Measurements from ENCODE around the gene DNM2.

Gene DNM2

DNA sequence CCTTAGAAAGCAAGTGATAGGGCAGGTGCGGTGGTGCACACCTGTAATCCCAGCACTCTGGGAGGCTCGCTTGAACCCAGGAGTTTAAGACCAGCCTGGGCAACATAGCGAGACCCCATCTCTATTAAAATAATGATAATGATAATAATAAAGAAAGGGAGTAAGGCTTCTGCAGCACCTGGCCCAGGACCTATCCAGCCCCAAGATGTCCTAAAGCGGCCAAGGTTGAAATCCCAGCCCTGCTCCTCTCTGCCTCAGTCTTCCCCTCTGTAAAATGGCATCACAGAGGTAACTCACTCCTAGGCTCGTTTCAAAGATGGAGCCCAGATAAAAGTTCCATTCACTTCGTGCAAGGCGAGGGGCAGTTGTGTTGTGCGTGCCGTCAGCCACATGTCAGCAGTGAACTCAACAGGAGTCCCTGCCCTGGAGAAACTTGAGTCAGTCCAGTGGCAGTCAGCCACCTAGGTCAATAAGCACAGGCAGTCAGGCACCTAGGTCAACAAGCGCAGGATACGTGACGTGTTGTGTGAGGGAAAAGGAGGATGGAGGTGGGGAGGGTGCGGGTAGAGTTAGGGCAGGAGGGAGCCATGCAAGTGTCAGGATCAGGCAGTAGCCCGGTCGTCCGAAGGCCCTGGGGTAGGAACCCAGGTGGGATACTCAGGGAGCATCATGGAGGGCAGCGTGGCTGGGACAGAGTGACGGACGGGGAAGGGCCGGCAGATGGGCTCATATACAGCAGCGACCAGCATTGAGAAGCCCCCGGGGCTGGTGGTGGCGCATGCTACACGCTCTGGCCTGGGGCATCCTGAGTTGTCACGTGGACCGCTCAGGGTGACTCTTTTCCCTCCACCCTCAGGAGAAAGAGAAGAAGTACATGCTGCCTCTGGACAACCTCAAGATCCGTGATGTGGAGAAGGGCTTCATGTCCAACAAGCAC, 101.5 kb downstream of the DNM2 start:
- ChIA-PET POLR2A (interaction anchor here (1.5 kb wide), 1 partner anchor 16 kb away, joined by 4 read pairs; the partner anchor contains the start of gene TMED1), CTCF (interaction anchor here (0.5 kb wide), 1 partner anchor 160 kb away, joined by 4 read pairs; no protein-coding TSS in a partner anchor)
- Histone ChIP-seq H3K4me1 (ENCODE audit: control insufficient read depth, insufficient read depth, low read length) (no peaks in the 10 kb centered on the region), H3K36me3 (ENCODE audit: control insufficient read depth in 2 of 2, insufficient read depth in 1 of 2, low read length in 2 of 2) (peaks cover 12 to 69% of the 10 kb centered on the region in 2 experiments; a peak in 2 of 3 replicates), H3K9me3 (ENCODE audit: control insufficient read depth, insufficient read depth, low read depth, low read length) (no peaks in the 10 kb centered on the region), H3K4me3 (ENCODE audit: low read depth, low read length) (no peak overlapping the region), H3K27ac (ENCODE audit: extremely low read depth, low read depth, low read length) (no peak overlapping the region)
- TF ChIP-seq ZNF623 (tag by site-specific recombination; IDR thresholded peaks at IDR 0.05) (peak; percentile 22; the same call in 1 of the 2 replicates), ZNF121 (tag by site-specific recombination; IDR thresholded peaks at IDR 0.05) (peak; percentile 52; the same call in 1 of the 2 replicates), ZNF510 (tag by site-specific recombination; IDR thresholded peaks at IDR 0.05; ENCODE audit: insufficient replicate concordance) (no peak), ZNF776 (tag by site-specific recombination; IDR thresholded peaks at IDR 0.05; ENCODE audit: borderline replicate concordance) (no peak), ZNF211 (tag by site-specific recombination; IDR thresholded peaks at IDR 0.05; ENCODE audit: low read depth) (no peak), ZFP37 (tag by site-specific recombination; IDR thresholded peaks at IDR 0.05) (no peak), ZNF423 (tag by site-specific recombination; IDR thresholded peaks at IDR 0.05) (no peak), HOXA7 (CRISPR knock-in tag; IDR thresholded peaks at IDR 0.05; ENCODE audit: borderline replicate concordance) (no peak), ZNF473 (tag by site-specific recombination; IDR thresholded peaks at IDR 0.05) (no peak), YY2 (tag by site-specific recombination; IDR thresholded peaks at IDR 0.05) (no peak)
- TF ChIP-seq, protein P1, sequence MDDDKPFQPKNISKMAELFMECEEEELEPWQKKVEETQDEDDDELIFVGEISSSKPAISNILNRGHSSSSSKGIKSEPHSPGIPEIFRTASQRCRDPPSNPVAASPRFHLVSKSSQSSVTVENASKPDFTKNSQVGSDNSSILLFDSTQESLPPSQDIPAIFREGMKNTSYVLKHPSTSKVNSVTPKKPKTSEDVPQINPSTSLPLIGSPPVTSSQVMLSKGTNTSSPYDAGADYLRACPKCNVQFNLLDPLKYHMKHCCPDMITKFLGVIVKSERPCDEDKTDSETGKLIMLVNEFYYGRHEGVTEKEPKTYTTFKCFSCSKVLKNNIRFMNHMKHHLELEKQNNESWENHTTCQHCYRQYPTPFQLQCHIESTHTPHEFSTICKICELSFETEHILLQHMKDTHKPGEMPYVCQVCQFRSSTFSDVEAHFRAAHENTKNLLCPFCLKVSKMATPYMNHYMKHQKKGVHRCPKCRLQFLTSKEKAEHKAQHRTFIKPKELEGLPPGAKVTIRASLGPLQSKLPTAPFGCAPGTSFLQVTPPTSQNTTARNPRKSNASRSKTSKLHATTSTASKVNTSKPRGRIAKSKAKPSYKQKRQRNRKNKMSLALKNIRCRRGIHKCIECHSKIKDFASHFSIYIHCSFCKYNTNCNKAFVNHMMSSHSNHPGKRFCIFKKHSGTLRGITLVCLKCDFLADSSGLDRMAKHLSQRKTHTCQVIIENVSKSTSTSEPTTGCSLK (tag by site-specific recombination; IDR thresholded peaks at IDR 0.05) = no peak
- TF ChIP-seq, protein P2, sequence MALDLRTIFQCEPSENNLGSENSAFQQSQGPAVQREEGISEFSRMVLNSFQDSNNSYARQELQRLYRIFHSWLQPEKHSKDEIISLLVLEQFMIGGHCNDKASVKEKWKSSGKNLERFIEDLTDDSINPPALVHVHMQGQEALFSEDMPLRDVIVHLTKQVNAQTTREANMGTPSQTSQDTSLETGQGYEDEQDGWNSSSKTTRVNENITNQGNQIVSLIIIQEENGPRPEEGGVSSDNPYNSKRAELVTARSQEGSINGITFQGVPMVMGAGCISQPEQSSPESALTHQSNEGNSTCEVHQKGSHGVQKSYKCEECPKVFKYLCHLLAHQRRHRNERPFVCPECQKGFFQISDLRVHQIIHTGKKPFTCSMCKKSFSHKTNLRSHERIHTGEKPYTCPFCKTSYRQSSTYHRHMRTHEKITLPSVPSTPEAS (tag by site-specific recombination; IDR thresholded peaks at IDR 0.05) = no peak

DNA sequence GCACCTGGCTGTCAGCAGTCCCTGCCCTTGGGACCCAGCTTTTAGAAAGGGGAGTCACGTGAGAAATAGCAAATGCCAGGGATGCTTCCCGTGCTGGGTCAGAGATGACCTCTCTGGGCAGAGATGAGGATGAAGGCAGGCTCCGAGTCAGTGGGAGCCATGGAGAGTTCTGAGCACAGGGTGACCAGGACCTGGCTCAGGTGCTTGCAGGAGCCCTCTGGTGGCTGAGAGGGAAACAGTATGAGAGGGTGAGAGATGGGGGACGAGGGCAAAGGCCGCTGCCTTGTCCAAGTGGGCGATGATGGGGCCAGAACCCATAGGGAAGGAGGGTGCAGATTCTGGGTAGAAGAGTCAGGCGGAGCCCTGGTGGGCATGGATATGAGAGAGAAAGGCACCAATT, 102.3 kb downstream of the DNM2 start:
- no peaks in the 10 kb centered on the region for H3K9me3 ChIP-seq (ENCODE audit: control insufficient read depth, insufficient read depth, low read depth, low read length)
- H3K36me3 ChIP-seq (ENCODE audit: control insufficient read depth in 2 of 2, insufficient read depth in 1 of 2, low read length in 2 of 2) = peaks cover 17 to 69% of the 10 kb centered on the region in 2 experiments; a peak in 2 of 3 replicates
- H3K27ac ChIP-seq (ENCODE audit: extremely low read depth, low read depth, low read length) = no peak overlapping the region
- CTCF ChIA-PET = interaction anchor here (1.0 kb wide), 1 partner anchor 9 kb away, joined by 3 read pairs; no protein-coding TSS in a partner anchor
- POLR2A ChIA-PET = interaction anchor here (1.8 kb wide), 1 partner anchor 102 kb away, joined by 5 read pairs; the partner anchor contains the start of gene DNM2
- no peak for TF ChIP-seq ZNF132 (tag by site-specific recombination; IDR thresholded peaks at IDR 0.05; ENCODE audit: borderline replicate concordance)
- no peak for TF ChIP-seq ZNF596 (tag by site-specific recombination; IDR thresholded peaks at IDR 0.05)
- TF ChIP-seq, protein P3, sequence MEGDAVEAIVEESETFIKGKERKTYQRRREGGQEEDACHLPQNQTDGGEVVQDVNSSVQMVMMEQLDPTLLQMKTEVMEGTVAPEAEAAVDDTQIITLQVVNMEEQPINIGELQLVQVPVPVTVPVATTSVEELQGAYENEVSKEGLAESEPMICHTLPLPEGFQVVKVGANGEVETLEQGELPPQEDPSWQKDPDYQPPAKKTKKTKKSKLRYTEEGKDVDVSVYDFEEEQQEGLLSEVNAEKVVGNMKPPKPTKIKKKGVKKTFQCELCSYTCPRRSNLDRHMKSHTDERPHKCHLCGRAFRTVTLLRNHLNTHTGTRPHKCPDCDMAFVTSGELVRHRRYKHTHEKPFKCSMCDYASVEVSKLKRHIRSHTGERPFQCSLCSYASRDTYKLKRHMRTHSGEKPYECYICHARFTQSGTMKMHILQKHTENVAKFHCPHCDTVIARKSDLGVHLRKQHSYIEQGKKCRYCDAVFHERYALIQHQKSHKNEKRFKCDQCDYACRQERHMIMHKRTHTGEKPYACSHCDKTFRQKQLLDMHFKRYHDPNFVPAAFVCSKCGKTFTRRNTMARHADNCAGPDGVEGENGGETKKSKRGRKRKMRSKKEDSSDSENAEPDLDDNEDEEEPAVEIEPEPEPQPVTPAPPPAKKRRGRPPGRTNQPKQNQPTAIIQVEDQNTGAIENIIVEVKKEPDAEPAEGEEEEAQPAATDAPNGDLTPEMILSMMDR (tag by site-specific recombination; IDR thresholded peaks at IDR 0.05) = peak; percentile 14; the same call in 1 of the 2 replicates
- TF ChIP-seq ZNF423 (tag by site-specific recombination; IDR thresholded peaks at IDR 0.05) = no peak
- no peak for TF ChIP-seq ZNF112 (tag by site-specific recombination; IDR thresholded peaks at IDR 0.05)
- peak; percentile 60; the same call in 1 of the 2 replicates for TF ChIP-seq ZNF16 (tag by site-specific recombination; IDR thresholded peaks at IDR 0.05; ENCODE audit: low read depth)
- TF ChIP-seq ZNF830 (tag by site-specific recombination; IDR thresholded peaks at IDR 0.05; ENCODE audit: low read depth) = no peak
- no peak for TF ChIP-seq ZNF426 (tag by site-specific recombination; IDR thresholded peaks at IDR 0.05)
- TF ChIP-seq ZNF747 (tag by site-specific recombination; IDR thresholded peaks at IDR 0.05) = no peak
- TF ChIP-seq, protein P4, sequence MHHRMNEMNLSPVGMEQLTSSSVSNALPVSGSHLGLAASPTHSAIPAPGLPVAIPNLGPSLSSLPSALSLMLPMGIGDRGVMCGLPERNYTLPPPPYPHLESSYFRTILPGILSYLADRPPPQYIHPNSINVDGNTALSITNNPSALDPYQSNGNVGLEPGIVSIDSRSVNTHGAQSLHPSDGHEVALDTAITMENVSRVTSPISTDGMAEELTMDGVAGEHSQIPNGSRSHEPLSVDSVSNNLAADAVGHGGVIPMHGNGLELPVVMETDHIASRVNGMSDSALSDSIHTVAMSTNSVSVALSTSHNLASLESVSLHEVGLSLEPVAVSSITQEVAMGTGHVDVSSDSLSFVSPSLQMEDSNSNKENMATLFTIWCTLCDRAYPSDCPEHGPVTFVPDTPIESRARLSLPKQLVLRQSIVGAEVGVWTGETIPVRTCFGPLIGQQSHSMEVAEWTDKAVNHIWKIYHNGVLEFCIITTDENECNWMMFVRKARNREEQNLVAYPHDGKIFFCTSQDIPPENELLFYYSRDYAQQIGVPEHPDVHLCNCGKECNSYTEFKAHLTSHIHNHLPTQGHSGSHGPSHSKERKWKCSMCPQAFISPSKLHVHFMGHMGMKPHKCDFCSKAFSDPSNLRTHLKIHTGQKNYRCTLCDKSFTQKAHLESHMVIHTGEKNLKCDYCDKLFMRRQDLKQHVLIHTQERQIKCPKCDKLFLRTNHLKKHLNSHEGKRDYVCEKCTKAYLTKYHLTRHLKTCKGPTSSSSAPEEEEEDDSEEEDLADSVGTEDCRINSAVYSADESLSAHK (tag by site-specific recombination; IDR thresholded peaks at IDR 0.05) = no peak
- no peak for TF ChIP-seq KLF9 (tag by site-specific recombination; IDR thresholded peaks at IDR 0.05; ENCODE audit: low read depth)
- no peak for TF ChIP-seq ZNF335 (tag by site-specific recombination; conservative IDR thresholded peaks at IDR 0.05)
- no peak overlapping the region for H3K4me3 ChIP-seq (ENCODE audit: low read depth, low read length)
- no peaks in the 10 kb centered on the region for H3K4me1 ChIP-seq (ENCODE audit: control insufficient read depth, insufficient read depth, low read length)
